ENCODE measurements around the gene TIGD3. TPM values are rescaled to one million over a fixed set of nuclear protein-coding genes. Genes with fewer than 3 reads are reported as not detected.

TIGD3 gene
- total RNA-seq, 1 donor from 2014 or later: 0.10 TPM

DNA sequence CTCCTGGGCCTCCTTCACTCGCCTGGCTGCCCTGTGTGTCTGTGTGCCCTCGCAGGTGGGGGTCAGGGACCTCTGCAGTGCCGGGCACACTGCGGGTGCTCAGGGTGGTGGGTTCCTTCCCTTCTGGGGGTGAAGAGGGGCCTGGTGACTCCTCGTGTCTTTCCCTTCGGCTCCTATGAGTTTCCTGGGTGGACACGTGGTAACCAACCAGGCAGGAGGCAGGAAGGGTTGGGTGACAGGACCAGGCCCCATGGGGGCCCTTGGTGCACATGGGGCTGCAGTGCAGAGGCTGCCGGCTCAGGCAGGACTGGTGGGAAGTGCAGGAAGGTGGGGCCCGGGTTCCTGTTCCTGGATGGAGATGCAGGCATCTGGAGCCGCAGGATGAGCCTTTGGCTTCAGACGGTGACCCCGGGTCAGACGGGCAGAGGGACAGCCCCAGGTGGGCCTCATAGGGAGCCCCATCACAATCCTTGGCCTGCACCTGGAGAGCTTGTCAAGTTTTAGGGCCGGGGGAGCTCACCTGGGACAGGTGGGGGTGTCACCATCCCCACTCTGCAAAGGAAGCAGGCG lies 41.5 kb downstream of the TIGD3 start:
- Mint-ChIP-seq H3K36me3 (ENCODE audit: low read depth) (peaks cover 20% of the 10 kb centered on the region), H3K4me1 (ENCODE audit: low read depth) (peaks cover 5% of the 10 kb centered on the region), H3K27me3 (ENCODE audit: low read depth) (no peaks in the 10 kb centered on the region), H3K4me3 (ENCODE audit: unreplicated experiment) (no peak overlapping the region), H3K9me3 (ENCODE audit: low read depth) (no peaks in the 10 kb centered on the region), H3K27ac (ENCODE audit: unreplicated experiment) (no peak overlapping the region)
- TF ChIP-seq, protein P1, sequence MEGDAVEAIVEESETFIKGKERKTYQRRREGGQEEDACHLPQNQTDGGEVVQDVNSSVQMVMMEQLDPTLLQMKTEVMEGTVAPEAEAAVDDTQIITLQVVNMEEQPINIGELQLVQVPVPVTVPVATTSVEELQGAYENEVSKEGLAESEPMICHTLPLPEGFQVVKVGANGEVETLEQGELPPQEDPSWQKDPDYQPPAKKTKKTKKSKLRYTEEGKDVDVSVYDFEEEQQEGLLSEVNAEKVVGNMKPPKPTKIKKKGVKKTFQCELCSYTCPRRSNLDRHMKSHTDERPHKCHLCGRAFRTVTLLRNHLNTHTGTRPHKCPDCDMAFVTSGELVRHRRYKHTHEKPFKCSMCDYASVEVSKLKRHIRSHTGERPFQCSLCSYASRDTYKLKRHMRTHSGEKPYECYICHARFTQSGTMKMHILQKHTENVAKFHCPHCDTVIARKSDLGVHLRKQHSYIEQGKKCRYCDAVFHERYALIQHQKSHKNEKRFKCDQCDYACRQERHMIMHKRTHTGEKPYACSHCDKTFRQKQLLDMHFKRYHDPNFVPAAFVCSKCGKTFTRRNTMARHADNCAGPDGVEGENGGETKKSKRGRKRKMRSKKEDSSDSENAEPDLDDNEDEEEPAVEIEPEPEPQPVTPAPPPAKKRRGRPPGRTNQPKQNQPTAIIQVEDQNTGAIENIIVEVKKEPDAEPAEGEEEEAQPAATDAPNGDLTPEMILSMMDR (IDR thresholded peaks at IDR 0.05): no peak
- no peak for DNase-seq (ENCODE audit: low spot score)

DNA sequence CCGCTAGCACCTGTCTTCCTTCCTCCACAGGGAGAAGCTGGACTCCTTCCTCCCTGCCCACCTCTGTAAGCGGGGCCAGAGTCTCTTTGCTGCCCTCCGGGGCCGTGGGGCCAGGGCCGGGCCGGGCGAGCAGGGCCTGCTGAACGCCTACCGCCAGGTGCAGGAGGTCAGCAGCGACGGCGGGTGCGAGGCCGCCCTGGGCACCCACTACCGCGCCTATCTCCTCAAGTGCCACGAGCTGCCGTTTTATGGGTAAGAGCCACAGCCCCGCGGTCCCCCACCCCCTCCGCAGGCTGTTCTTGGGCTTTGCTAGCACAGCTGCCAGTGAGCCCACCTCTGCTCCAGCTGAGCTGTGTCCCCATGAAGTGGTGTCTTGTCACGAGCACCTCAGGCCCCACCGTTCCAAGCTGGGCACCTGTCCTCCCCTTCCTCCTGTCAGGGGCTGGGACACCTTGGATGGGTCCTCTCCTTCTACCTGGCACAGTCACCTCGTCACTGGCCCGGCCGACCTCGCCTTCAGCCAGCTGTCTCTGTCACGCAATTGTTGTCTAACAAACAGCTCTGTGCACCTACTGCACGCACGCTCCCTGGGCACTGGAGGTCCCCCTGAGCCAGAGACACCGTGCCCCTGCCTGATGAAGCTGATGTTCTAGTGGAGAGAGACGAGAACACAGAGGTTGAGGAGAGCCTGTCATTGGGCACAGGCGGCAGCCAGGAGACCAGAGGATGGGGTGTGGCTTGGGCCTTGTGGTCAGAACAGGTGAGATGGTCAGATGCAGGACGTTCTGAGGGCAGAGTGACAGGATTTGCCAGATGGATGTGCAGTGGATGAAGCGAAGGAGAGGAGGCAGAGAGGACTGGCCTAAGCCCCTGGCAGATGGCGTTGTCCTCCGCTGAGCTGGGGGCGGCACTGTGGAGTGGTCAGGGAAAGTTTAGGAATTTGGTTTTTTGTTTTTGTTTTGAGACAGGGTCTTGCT lies 42.5 kb downstream of the TIGD3 start:
- Mint-ChIP-seq H3K4me3 (ENCODE audit: unreplicated experiment) (no peak overlapping the region), H3K36me3 (ENCODE audit: low read depth) (peaks cover 23% of the 10 kb centered on the region), H3K27ac (ENCODE audit: unreplicated experiment) (no peak overlapping the region)

DNA sequence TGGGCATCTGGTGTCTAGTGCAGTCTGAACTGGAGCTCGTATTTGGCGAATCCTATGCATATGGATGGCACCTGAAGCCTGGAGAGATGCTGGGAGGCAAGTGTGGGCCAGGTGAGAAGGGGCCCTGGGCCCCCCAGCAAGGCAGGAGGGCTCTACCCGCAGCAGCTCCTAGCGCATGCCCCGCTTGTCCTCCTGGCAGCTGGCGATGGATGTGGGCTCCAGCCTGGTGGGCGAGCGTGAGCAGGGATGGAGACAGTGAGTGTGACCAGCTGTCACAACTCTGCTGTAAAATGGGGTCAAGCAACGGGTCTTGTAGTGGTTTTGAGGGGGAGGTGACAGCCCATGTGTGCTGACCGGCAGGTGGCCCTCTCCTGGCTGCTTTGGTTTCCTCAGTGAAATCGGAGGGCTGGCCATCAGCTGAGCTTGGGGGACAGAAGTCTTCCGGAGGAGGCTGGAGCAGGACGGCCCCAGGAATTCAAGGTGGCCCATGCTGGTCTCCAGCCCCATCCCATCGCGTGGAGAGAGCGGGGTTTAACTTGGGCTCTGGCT lies 43.9 kb downstream of the TIGD3 start:
- no peak overlapping the region for H3K4me3 Mint-ChIP-seq (ENCODE audit: unreplicated experiment)
- TF ChIP-seq, protein P1 (IDR thresholded peaks at IDR 0.05): no peak
- DNase-seq (ENCODE audit: low spot score): no peak
- H3K4me1 Mint-ChIP-seq (ENCODE audit: low read depth): no peaks in the 10 kb centered on the region
- no peak overlapping the region for H3K27ac Mint-ChIP-seq (ENCODE audit: unreplicated experiment)
- no peaks in the 10 kb centered on the region for H3K9me3 Mint-ChIP-seq (ENCODE audit: low read depth)
- no peaks in the 10 kb centered on the region for H3K27me3 Mint-ChIP-seq (ENCODE audit: low read depth)
- H3K36me3 Mint-ChIP-seq (ENCODE audit: low read depth): peaks cover 21% of the 10 kb centered on the region

More for the DNA sequence above, 42.5 kb downstream of the TIGD3 start:
- Mint-ChIP-seq H3K9me3 (ENCODE audit: low read depth) (no peaks in the 10 kb centered on the region), H3K4me1 (ENCODE audit: low read depth) (peaks cover 3% of the 10 kb centered on the region), H3K27me3 (ENCODE audit: low read depth) (no peaks in the 10 kb centered on the region)
- TF ChIP-seq, protein P1 (IDR thresholded peaks at IDR 0.05): no peak
- DNase-seq (ENCODE audit: low spot score): peak; percentile 89

DNA sequence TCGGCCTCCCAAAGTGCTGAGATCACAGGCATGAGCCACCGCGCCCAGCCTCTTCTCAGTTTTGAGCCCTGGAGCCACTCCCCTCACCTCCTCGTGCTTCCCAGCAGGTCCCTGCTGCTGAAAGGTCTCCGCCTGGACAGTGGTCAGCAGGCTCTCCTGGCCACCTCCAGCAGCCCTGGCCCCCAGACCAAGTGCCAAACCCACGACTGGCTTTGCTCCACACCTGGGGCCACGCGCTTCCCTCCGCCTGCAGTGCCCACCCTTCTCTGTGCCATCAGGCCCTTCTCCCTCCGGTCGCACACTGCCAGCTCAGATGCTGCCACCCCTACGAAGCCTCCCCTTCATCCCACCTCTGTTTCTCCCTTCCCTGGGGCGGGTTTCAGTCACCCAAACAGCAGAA lies 44.7 kb downstream of the TIGD3 start:
- no peaks in the 10 kb centered on the region for H3K4me1 Mint-ChIP-seq (ENCODE audit: low read depth)
- no peaks in the 10 kb centered on the region for H3K9me3 Mint-ChIP-seq (ENCODE audit: low read depth)
- TF ChIP-seq, protein P1 (IDR thresholded peaks at IDR 0.05): no peak
- no peaks in the 10 kb centered on the region for H3K27me3 Mint-ChIP-seq (ENCODE audit: low read depth)
- H3K27ac Mint-ChIP-seq (ENCODE audit: unreplicated experiment): no peak overlapping the region
- DNase-seq (ENCODE audit: low spot score): no peak
- H3K36me3 Mint-ChIP-seq (ENCODE audit: low read depth): peaks cover 22% of the 10 kb centered on the region
- H3K4me3 Mint-ChIP-seq (ENCODE audit: unreplicated experiment): no peak overlapping the region

DNA sequence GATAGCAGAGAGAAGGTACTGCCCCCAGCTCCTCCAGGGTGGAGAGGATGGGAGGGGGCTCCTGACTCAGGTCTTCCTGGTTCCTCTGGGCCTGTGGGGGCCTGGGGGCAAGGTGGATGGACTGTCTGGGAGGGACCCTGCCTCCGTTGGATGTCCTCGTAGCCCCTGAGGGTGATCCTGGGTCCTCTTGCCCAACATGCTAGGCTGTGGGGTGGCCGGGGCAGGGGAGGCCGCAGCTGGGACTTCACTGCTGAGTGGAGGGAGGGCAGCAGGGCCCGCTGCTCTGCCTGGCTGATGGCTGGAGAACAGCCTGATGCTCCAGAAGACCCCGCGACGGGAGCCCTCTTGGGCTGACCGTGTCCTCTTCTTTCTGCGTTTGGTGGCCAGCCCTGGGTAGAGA lies 45.3 kb downstream of the TIGD3 start:
- Mint-ChIP-seq H3K27me3 (ENCODE audit: low read depth) (no peaks in the 10 kb centered on the region), H3K4me1 (ENCODE audit: low read depth) (no peaks in the 10 kb centered on the region), H3K9me3 (ENCODE audit: low read depth) (no peaks in the 10 kb centered on the region), H3K27ac (ENCODE audit: unreplicated experiment) (no peak overlapping the region), H3K4me3 (ENCODE audit: unreplicated experiment) (no peak overlapping the region), H3K36me3 (ENCODE audit: low read depth) (peaks cover 22% of the 10 kb centered on the region)
- TF ChIP-seq, protein P1 (IDR thresholded peaks at IDR 0.05): no peak
- DNase-seq (ENCODE audit: low spot score): no peak

Measured in chondrocyte (in vitro differentiated cells).